ENCODE measurements around the gene MLXIP. TPM values are rescaled to one million over a fixed set of nuclear protein-coding genes. Genes with fewer than 3 reads are reported as not detected.

Gene MLXIP
- total RNA-seq, result 7.9 and 15.2 TPM in 2 replicates

GRCh38 chr12:122078141-122079032 lies at the start of gene MLXIP:
TSS of gene MLXIP (plus strand) at chr12:122078756. CDS start at chr12:122078854, 98 bp downstream.

GRCh38 chr12:122174155-122174845 lies 95.7 kb downstream of the MLXIP start, which contains the start of gene IL31:
TSS of gene IL31 (minus strand) at chr12:122174221. CDS start at chr12:122174172, 49 bp downstream.

GRCh38 chr12:122182887-122183587 lies 104.5 kb downstream of the MLXIP start, which contains the start of gene LRRC43:
TSS of gene LRRC43 (plus strand) at chr12:122183123. CDS start at chr12:122183145, 22 bp downstream.

Other genes starting within 250 kb of the MLXIP start
- not detected in 2 replicates for gene HPD, start 219.9 kb upstream of the MLXIP start, total RNA-seq
- gene PSMD9, start 190.0 kb upstream of the MLXIP start, total RNA-seq, result 81.9 and 95.9 TPM in 2 replicates
- gene CFAP251, start 160.2 kb upstream of the MLXIP start, total RNA-seq, result 32.1 and 37.9 TPM in 2 replicates
- gene BCL7A, start 56.9 kb upstream of the MLXIP start, total RNA-seq, result 19.3 and 25.4 TPM in 2 replicates
- gene IL31, start 95.5 kb downstream of the MLXIP start, total RNA-seq, result not detected in 2 replicates
- not detected in 2 replicates for gene LRRC43, start 104.4 kb downstream of the MLXIP start, total RNA-seq
- 2.7 and 3.4 TPM in 2 replicates for gene B3GNT4, start 125.0 kb downstream of the MLXIP start, total RNA-seq
- 58.1 and 77.1 TPM in 2 replicates for gene DIABLO, start 147.3 kb downstream of the MLXIP start, total RNA-seq
- 11.0 and 16.0 TPM in 2 replicates for gene VPS33A, start 187.7 kb downstream of the MLXIP start, total RNA-seq